HG03097 (cell line): ENCODE measurements around the gene SLC26A1.
"Not testable (repeated sequence)": the region's sequence is repeated elsewhere in the genome, so short reads cannot be mapped to it uniquely, and the experiment has no call there.

ENCODE experiments used
- ATAC-seq: cut with Tn5 transposase; IDR thresholded peaks from one replicate; pipeline ENCODE4 v1.9.1; 2021; ENCODE audit not compliant: unreplicated experiment, low FRiP score

The SLC26A1 gene

DNA sequence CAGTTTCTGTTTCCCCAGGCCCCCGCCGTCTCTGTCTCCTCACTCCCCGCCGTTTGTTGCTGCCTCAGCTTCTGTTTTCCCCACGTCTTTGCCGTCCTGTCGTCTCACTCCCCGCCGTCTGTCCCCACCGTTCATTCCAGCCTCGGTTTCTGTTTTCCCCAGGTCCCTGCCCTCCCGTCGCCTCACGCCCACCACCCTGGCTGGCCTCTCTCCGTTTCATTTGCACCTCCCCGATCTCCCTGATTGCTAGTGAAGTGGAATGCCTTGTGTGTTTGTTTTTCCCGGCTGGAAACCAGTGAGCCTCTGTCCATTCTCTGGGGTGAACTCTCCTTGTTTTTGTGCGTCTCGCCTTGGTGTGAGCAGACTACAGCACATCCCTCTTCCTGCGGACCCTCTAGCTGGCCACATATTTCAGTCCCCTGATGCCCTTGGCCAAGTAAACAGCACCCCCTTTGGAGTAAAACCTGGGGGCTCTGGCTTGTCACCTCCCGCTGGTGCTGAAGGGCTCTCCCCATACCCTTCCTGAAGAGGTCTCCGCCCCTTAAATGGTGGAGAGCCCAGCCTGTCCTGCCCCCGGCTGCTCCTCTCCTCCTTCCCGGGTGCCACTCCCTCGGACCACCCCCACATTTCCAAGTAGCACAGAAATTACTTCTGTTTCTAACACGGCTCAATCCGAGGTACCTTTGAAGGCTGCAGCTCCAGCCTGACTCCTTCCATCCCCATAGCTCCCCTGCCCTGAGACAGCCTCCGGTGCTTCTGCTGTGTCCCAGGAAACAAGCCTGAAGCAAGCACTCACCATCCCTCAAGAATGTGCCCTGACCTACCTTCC is 47.7 kb downstream of the SLC26A1 start:
- ATAC-seq = no peak

DNA sequence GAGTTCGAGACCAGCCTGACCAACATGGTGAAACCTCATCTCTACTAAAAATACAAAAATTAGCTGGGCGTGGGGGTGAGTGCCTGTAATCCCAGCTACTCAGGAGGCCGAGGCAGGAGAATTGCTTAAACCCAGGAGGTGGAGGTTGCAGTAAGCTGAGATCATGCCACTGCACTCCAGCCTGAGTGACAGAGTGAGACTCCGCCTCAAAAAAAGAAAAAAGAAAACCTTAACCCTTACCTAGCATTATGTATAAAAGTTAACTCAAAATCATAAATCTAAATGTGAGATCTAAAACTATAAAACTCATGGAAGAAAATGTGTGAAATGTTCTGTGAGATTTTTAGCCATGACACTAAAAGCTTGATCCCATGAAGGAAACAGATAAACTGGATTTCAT is 53.7 kb downstream of the SLC26A1 start:
- ATAC-seq = not testable (repeated sequence)
